Neural cell (in vitro differentiated cells): Measurements from ENCODE around the gene PLXNA3.

ENCODE experiments used
- EP300 ChIP-seq: fragments of 450-650 bp; conservative IDR thresholded peaks from 2 replicates; pipeline ENCODE4 v1.6.1; 2014; ENCODE audit warnings: antibody characterized with exemption, mild to moderate bottlenecking, moderate library complexity; ENCODE audit not compliant: poor library complexity, severe bottlenecking
- EZH2 ChIP-seq: fragments of 200-600, 300-800 bp; shearing (Covaris generic), sonication (generic); IDR thresholded peaks from 2 replicates; pipeline ENCODE4 v1.6.1; 2014; ENCODE audit warnings: antibody characterized with exemption, low read length, borderline replicate concordance, mild to moderate bottlenecking; ENCODE audit not compliant: insufficient read depth, poor library complexity, severe bottlenecking
- POLR2AphosphoS5 ChIP-seq: IDR thresholded peaks from 2 replicates; pipeline ENCODE4 v1.6.1; 2012
- TF ChIP-seq, protein P1 (sequence below): fragments of 450-650 bp; IDR thresholded peaks from 2 replicates; pipeline ENCODE4 v1.5.1; 2014; ENCODE audit warnings: antibody characterized with exemption, mild to moderate bottlenecking, moderate library complexity; ENCODE audit not compliant: poor library complexity, severe bottlenecking
- TF ChIP-seq, protein P2 (sequence below): IDR thresholded peaks from 2 replicates; pipeline ENCODE4 v1.6.1; 2012; ENCODE audit warnings: borderline replicate concordance

DNA sequence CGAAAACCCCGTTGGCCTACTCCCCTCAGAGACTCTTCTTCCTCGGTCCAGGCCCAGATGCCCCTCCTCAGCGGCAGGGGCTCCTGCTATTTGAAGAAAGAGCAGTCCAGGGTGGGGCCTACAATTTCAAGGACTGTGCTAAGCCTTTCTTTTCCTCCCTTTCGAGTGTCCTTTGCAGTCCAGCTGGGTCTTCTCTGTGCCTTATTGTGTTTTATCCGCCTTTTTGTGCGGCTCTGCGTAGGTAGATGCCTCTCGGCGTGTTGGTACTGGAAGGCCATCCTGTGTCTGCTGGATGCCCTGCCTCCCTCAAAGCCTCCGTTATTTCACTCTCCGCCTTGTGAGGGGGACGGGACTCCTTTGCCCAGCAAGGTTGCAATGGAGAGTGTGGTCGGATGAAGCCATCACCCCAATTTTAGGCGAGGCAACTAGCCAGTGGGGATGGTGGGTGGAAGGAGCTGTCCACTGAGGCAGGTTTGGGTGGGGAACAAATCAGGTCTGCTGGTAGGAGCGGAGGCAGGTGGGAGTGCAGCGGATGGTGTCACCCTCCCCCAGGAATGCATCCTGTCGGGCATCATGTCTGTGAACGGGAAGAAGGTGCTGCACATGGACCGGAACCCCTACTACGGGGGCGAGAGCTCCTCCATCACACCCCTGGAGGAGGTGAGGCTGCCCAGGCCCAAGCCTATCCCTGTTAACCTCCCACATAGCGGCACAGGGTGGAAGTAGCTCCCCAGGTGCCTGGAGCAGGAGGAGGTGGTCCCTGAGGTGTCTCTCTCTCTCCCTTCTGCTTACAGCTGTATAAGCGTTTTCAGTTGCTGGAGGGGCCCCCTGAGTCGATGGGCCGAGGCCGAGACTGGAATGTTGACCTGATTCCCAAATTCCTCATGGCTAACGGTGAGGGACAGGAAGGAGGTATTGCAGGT lies 19.8 kb upstream of the PLXNA3 start:
- TF ChIP-seq, protein P1, sequence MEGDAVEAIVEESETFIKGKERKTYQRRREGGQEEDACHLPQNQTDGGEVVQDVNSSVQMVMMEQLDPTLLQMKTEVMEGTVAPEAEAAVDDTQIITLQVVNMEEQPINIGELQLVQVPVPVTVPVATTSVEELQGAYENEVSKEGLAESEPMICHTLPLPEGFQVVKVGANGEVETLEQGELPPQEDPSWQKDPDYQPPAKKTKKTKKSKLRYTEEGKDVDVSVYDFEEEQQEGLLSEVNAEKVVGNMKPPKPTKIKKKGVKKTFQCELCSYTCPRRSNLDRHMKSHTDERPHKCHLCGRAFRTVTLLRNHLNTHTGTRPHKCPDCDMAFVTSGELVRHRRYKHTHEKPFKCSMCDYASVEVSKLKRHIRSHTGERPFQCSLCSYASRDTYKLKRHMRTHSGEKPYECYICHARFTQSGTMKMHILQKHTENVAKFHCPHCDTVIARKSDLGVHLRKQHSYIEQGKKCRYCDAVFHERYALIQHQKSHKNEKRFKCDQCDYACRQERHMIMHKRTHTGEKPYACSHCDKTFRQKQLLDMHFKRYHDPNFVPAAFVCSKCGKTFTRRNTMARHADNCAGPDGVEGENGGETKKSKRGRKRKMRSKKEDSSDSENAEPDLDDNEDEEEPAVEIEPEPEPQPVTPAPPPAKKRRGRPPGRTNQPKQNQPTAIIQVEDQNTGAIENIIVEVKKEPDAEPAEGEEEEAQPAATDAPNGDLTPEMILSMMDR, result no peak
- TF ChIP-seq, protein P2, sequence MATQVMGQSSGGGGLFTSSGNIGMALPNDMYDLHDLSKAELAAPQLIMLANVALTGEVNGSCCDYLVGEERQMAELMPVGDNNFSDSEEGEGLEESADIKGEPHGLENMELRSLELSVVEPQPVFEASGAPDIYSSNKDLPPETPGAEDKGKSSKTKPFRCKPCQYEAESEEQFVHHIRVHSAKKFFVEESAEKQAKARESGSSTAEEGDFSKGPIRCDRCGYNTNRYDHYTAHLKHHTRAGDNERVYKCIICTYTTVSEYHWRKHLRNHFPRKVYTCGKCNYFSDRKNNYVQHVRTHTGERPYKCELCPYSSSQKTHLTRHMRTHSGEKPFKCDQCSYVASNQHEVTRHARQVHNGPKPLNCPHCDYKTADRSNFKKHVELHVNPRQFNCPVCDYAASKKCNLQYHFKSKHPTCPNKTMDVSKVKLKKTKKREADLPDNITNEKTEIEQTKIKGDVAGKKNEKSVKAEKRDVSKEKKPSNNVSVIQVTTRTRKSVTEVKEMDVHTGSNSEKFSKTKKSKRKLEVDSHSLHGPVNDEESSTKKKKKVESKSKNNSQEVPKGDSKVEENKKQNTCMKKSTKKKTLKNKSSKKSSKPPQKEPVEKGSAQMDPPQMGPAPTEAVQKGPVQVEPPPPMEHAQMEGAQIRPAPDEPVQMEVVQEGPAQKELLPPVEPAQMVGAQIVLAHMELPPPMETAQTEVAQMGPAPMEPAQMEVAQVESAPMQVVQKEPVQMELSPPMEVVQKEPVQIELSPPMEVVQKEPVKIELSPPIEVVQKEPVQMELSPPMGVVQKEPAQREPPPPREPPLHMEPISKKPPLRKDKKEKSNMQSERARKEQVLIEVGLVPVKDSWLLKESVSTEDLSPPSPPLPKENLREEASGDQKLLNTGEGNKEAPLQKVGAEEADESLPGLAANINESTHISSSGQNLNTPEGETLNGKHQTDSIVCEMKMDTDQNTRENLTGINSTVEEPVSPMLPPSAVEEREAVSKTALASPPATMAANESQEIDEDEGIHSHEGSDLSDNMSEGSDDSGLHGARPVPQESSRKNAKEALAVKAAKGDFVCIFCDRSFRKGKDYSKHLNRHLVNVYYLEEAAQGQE, result no peak
- TF ChIP-seq EZH2 (no peak), POLR2AphosphoS5 (no peak), EP300 (no peak)
